HG02970 (cell line): ENCODE measurements around the gene SLC27A3.
A peak's percentile ranks its signal among the peaks of the same experiment; 100 is the strongest.
"Not testable (repeated sequence)": the region's sequence is repeated elsewhere in the genome, so short reads cannot be mapped to it uniquely, and the experiment has no call there.

Source experiments
- ATAC-seq: cut with Tn5 transposase; IDR thresholded peaks from one replicate; pipeline ENCODE4 v1.9.1; 2021; ENCODE audit warnings: mild to moderate bottlenecking, moderate library complexity, moderate number of reproducible peaks; ENCODE audit not compliant: unreplicated experiment, low FRiP score

The SLC27A3 gene

DNA sequence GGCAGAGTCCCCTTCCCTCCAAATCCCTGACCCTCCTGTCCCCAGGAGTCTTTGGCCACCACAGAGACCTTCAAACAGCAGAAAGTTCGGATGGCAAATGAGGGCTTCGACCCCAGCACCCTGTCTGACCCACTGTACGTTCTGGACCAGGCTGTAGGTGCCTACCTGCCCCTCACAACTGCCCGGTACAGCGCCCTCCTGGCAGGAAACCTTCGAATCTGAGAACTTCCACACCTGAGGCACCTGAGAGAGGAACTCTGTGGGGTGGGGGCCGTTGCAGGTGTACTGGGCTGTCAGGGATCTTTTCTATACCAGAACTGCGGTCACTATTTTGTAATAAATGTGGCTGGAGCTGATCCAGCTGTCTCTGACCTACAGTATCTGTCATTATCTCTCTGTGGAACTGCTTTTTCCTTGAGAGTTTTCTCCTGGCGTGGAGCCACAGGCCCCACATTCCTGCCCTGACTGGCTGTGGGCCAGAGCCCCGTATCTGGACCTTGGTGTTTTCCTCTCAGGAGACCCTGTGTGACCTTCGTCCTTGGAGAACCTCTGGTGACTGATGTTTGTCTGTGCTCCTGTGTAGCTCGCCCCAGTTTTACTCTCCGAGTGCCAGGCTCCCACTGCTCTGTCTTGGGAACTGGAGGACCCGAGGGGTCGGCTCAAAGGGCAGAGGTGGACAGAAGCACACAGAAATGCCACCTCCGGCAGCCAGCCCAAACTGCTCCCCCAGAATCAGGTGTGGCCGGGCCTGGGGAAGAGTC, 4.8 kb downstream of the SLC27A3 start:
- no peak for ATAC-seq

DNA sequence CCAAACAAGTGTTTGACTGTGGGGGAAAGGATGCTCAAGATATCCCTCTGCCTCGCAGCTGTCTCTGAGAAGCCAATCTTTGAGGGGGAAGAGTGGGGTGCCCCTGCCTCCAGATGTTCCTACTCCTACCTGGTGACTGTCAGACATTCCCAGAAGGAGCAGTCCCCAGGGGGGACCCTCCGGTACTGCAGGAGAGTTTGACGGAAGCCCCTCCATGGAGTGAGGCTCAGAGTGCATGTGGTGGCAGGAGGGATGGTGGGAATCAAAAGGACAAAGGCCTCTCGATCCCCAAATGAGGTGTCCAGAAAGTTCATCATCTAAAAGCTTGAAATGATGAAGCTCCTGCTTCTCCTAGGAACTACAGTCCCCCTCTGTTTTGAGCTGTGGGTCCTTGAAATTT, 5.3 kb downstream of the SLC27A3 start:
- no peak for ATAC-seq

DNA sequence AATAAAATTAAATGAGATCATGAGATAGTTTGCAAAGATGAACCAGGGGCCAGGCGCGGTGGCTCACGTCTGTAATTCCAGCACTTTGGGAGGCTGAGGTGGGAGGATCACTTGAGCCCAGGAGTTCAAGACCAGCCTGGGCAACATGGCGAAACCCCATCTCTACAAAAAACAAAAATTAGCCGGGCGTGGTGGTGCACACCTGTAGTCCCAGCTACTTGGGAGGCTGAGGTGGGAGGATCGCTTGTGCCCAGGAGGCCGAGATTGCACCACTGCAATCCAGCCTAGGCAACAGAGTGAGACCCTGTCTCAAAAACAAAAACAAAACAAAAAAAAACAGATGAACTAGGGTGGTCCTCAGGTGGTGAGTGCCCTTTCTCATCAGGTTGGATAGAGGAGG, 7.4 kb downstream of the SLC27A3 start:
- ATAC-seq, result not testable (repeated sequence)

DNA sequence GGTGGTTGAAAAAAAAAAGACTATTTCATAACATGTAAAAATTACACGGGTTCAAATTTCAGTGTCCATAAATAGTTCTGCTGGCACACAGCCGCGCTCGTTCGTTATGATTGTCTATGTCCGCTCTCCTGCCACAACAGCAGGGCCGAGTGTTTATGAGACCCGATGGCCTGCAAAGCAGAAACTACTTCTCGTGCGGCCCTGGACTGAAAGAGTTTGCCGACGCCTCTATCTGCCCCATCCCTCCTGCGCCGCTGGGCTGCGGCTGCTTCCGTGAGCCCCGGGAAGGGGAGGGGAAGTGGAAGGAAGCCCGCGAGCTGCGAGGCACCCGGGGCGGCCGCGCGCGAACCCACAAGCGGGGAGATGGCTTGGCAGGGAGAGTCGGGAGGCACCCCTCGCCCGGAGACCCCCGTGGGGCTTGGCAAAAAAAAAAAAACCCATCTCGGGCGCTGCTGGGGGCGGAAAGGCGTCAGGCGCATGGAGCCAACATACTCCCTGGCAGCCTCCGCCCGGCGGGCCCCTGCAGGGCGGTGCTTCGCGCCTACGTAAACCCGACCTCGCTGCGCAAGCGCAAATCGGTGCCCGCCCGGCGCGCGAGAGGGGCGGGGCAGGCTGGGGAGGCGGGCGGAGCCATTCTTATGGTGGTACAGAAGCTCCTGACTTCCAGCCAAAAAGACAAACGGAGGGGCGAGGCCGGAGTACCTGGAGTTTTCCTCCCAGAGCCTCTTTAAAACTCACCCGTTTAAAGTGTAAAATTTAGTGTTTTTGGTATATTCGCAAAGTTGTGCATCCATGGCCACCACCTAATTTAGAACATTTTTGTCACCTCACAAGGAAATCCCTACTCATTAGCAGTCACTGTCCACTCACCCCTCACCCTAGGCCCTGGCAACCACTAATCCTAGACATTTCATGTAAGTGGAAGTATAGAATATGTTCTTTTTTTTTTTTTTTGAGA, 8.3 kb downstream of the SLC27A3 start:
- ATAC-seq, result peak; percentile 92

DNA sequence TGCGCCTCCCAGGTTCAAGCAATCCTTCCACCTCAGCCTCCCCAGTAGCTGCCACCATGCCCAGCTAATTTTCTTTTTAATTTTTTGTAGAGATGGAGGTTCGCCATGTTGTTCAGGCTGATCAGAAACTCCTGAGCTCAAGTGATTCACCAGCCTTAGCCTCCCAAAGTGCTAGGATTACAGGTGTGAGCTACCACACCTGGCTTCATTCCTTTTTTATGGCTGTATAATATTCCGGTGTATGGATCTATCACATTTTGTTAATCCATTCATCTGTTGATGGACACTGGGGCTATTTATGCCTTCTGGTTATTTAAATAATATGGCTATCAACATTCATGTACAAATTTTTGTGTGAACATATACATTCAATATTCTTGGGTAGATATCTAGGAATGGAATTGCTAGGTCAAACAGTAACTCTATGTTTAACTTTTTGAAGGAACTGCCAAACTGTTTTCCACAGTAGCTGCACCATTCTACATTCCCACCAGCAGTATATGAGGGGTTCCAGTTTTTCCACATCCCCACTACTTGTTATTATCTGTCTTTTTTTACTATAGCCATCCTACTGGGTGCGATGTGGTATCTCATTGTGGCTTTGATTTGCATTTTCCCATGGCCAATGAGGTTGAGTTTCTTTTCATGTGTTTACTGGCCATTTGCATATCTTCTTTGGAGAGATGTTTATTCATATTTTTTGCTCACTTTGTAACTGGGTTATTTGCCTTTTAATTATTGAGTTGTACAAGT, 11.0 kb downstream of the SLC27A3 start:
- no peak for ATAC-seq

DNA sequence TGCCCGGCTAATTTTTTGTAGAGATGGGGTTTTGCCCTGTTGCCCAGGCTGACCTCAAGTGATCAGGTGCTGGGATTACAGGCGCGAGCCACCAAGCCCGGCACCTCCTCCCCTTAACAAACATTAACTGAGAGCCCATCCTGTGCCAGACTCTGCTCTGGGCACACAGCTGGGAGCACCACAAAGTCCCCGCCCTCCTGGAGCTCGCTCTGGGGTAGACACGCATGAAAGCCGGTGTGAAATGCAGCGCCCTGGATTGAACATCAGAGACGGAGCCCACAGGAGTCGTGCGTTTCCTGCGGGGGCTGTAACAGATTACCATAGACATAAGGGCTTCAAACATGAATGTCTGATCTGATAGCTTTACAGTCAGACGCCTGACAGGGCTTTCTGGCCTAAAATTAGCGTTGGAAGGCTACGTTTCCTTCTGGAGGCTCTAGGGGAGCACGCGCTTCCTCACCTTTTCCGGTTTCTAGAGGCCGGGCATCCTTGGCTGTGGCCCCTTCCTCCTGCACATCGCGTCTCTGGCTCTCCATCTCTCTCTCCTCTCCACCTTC, 14.3 kb downstream of the SLC27A3 start:
- no peak for ATAC-seq

DNA sequence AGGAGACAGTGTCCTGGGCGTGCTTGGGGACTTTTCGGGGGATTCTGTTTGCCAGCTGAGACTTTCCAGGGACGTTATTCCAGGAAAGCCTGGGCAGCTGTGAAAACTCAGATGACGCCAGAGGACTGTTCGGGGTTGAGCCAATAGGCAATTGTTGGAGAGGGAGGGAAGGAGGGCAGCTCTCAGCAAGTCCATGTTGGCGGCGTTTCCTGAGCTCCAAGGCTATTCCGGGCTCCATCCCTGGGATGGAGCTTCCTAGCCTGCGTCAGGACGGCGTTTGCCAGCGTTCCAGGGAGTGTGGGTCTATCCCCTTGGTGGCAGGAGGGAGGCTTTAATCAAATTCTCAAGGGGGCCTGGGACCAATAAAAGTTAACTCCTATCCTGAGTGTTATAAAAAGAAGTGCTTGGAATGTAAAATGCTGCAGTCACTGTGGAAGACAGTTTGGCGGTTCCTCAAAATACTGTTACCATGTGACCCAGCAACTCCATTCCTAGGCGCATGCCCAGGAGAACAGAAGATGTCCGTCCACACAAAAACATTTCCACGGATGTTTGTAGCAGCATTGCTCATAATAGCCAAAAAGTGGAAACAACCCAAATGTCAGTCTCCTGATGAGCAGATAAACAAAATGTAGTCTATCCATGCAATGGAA, 15.2 kb downstream of the SLC27A3 start:
- ATAC-seq, result no peak

DNA sequence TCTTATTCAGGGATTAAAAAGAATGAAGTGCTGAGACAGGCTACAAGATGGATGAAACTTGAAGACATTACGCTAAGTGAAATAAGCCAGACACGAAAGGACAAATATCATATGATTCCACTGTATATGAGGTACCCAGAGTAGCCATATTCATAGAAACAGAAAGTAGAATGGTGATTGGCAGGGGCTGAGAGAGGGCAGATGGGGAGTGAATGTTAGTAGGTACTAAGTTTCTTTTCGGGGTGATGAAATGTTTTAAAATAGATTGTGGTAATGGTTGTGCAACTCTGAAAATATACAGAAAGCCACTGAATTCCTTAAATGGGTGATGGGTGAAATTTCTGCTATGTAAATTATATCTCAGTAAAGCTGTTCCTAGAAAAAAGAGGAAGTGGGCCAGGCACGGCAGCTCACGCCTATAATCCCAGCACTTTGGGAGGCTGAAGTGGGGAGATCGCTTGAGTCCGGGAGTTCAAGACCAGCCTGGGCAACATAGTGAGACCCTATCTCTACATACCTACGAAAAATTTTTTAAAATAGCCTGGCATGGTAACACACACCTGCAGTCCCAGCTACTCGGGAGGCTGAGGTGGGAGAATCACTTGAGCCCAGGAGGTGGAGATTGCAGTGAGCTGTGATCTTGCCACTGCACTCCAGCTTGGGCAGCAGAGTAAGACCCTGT, 15.9 kb downstream of the SLC27A3 start:
- peak; percentile 63 for ATAC-seq

DNA sequence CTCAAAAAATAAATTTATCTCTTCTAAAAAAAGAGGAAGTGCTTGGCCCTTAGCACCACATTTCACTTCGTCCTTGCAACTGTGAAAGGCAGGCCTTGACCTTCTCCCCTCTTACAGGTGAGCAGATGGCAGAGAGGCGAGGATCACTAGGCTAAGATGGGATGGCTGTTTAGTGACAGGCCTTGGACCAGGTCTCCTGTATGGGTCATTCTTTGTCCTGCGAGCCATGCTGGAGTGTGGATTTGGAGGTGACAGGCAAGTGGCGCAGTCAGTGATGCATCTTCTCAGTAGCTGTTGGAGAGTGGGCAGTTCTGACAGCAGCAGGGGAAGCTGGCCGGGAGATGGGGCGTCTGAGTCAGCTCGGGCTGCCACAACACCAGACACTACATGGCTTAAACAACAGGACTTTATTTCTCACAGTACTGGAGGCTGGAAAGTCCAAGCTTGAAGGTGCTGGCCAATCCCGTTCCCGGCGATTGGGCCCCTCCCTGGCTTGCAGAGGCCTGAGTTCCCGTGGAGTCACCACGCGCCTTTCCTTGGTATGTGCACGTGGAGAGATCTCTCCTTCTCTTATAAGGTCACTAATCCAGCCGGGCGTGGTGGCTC, 16.5 kb downstream of the SLC27A3 start:
- peak; percentile 10 for ATAC-seq

DNA sequence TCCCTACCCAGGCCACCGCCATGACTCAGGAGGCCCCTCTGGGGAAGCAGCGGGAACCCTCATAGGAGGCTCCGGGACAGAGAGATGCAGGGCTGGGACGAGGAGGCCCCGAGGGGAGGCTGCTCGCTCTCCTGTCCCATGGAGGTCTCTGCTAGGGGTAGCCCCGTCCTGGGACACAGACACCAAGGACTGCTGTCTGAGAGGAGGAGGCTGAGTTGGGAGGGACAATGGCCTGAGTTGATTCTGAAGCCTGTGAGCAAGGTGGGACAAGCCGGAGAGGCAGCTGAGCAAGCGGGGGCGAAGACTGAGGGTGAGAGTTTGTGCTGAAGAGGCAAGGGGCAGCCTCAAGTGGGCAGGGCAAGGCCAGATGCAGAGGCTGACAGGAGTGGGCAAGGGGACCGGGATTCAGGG, 17.4 kb downstream of the SLC27A3 start:
- ATAC-seq, result no peak

DNA sequence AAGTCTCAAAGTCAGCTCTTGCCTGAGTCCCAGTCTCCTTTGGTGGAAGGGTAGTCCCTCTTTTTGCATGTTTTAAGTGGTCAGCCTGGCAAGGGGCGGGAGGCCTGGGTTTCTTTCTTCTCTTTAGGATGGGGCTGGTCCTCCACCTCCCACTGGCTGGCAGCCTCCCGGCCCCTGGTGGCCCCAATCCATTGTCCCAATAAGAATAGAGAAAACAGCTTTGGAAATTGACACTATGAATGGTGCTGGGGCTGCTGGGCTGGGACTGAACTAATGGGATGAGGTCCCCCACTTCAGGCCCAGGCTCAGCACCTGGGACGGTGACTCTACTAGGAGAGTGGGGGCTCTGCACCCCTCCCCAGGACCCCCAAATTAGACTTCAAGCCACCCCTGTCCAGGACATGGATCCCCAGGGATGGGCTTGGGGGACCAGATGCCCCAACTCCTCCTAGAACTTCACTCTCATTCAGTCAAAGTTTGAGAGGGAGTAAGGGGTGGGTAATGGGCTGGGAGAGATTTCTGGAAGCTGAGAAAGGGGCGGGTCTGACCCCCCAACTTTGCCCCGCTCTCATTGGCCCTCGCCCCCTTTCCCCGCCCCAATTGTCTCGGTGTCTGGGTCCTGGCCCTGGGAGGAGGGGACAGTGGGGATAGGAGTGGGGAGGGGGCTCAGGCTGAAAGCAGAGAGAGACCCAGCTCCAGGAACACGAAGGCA, 18.2 kb downstream of the SLC27A3 start:
- ATAC-seq, result no peak

DNA sequence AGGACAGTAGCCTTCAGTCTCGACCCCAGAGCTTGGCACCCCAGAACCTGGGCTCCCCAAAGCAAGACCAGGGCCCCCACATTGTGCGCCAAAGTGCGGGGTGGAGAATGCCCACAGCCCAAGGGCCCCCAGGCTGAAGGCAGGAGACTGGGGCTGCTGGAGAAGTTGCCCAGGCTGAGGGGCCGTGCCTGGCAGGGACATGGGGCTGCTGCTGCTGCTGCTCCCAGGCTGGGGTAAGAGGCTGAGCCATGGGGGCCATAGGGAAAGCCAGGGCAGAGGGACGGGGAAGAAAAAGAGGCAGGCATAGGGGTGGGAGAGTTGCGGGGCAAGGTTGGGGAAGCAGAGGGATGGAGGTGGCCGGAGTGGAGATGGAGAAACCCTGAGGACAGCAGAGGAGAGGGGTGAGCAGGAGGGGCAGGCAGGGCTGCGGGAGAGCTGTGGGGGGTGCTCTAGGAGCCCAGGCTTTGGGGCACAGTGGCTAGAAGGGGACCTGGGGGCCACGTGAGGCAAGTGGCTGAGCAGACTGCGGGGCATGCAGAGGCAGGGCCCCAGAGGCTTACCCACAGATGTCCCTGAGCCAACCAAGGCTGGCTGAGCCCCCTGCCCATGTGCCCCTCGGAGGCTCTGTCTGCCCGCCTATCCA, 18.9 kb downstream of the SLC27A3 start:
- ATAC-seq, result no peak

DNA sequence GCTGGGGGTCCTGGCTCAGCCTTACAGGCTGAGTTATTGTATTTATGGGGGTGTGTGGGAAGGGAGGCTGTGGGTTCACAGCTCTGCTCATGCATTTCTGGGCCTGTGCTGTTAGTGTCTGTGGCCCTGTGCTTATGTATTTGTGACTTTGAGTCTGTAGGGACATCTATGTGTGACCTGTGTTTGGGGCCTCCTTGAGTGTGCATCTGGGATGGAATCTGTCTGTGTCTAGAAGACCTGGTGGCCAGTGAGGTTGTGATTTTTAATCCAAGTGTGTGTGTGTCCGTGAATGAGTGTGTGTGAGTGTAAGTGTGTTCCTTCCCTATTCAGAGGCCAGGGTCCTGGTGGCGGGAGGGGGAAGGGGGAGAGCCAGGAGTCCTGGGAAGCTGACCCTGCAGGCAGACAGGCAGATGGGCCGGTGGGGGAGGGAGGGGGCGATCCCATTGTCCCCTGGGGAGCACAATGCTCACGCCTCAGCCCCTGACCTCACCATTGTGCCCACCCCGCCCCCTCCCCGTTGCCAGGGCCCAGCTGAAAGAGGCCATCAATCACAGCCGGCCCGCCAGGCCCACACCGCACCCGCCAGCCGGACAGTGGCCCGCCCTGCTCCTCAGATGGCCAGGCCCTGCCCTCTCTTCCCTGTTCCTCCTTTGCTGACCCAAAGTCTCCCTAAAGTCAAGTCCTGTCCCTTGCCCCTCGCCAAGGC, 19.6 kb downstream of the SLC27A3 start:
- ATAC-seq, result no peak

DNA sequence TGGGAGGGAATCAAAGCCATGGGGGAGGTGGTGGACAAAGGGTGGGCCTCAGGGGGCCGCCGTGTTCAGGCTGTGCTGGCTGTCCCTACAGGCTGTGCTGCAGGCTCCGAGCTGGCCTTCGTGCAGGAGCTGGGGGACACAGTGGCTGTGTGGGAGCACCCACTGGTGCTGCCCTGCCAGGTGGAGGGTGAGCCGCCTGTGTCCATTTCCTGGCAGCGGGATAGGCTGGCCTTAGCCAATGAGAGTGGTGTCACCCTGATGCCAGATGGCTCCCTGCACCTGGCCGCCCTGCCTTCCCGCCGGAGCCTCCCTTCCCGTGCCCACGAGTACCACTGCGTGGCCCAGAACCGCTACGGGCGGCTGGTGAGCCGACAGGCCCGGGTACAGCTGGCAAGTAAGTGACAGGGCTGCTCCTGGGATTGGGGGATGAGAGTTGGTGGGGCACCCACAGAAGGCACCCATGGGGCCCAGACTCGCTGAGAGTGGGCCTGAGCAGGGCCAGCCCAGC, 20.2 kb downstream of the SLC27A3 start:
- ATAC-seq, result no peak

DNA sequence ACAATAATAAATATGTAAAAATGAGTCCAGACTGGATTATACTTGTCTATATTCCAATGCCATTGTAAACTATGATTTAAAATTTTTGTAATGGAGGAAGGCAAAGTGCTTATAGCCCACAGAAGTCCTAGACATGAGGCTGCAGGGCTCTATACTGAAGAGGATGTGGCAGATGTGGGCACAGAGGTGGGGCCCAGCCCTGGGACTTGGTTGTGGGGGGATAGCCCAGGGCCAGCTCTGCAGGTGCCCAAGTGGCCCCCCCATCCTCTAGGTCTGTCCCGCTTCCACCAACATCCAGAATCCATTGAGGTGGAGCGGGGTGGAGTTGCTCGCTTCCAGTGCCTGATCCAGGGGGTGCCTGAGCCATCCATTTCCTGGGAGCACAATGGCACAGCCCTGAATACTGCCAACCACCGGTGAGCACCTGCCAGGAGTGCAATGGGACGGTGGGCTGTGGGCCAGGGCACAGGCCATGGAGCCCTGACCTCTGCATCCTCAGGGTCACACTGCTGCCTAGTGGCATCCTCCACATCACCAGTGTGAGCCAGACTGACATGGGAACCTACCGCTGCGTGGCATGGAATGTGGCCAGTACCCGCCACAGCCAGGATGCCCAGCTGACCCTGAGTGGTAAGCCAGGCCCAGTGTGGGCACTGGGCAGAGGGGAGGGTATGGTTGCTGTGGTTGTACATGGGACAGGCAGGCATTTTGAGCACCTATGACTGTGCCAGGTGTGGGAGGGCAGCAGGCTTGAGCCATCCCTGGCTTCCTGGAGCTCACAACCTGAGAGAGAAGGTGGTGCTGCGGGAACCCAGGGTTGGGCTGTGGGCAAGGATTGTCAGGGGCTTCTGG, 21.0 kb downstream of the SLC27A3 start:
- no peak for ATAC-seq
